HG03442 (cell line): Measurements from ENCODE around the gene LDLRAD4.

Source experiments
- ATAC-seq: cut with Tn5 transposase; IDR thresholded peaks from one replicate; pipeline ENCODE4 v1.9.1; 2021; ENCODE audit warnings: mild to moderate bottlenecking, moderate library complexity; ENCODE audit not compliant: unreplicated experiment

Gene LDLRAD4

DNA sequence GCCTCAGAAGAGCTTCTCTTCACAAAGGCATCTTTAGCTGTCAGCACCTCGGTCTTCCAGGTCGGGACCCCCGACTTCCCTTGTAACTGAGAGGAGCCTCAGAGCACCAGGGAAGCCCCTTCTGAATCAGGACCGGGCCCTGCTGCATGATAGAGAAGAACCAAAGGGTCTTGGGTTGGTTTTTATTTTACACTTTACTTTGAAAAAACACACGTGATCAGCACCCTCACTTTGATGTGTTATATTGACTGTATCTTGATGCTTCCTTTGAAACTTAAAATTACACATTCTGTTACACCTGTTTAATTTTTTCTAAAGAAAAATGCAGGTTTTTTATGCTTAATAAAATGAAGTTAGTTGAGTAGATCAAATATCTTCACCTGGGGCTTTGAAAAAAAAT, 305.5 kb downstream of the LDLRAD4 start:
- ATAC-seq: no peak

DNA sequence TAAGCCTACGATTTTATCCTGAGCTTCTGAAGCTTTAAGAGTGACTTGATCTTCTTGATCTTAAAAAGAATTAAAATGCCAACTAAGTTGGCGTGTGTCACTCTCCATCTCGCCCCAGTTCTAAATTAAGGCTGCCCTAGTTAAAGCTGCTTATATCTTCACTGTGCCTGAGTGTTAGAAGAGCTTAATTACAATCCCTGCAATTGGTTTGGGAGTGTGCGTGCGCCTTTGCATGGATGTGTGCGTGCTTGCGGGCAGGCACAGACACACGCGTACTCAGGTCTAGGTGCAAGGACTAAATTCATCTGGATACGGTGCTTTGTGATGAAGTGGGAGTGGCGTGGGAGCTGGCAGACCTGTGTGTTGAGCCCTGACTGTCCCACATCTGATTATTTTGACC, 306.3 kb downstream of the LDLRAD4 start:
- ATAC-seq: no peak

DNA sequence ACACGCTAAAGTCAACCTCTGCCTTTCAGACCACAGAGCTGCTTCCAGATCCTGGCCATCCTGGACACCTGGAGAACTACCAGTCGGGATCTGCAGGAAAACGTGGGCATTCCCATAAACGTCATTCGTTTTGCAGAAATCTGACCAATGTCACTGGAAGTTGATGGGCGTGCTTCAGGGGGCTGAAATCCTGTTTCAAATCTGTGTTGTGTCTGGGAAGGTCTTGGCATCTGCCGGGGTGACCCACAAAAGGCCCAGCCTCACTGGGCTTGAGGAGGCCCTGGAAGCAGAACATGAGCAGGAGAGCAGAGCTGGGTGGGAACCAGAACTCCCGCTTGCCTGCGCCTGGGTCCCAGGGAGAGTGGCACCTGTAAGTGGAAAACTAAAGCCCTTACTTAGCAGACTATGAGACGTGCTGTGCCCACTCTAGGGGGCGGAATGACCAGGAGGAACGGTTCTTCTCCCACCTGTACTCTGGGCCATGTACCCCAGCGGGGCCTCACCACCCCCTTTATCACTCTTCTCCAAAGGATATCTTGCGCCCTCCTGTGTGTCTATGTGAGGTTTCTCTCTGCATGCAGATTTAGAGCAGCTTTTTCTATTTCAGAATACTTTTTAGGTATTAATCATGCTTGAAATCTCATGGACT, 306.9 kb downstream of the LDLRAD4 start:
- no peak for ATAC-seq

DNA sequence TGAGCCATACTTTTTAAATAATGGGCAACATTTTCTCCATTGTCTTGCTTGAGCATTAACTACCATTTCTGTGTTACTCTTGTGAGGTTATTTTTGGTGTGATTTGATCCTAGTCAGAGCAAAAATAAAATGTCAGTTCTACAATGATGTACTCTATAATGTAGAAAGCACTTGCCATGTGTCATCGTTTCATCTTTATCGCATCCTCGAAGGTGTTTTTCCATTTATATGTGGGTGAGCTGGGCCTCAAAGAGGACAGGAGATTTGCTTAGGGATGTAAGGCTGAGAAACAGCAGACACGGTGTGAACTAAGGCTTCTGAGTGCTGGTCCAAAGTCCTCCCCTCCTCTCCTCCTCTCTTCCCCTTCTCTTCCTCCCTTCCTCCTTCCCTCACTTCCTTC, 308.0 kb downstream of the LDLRAD4 start:
- no peak for ATAC-seq

DNA sequence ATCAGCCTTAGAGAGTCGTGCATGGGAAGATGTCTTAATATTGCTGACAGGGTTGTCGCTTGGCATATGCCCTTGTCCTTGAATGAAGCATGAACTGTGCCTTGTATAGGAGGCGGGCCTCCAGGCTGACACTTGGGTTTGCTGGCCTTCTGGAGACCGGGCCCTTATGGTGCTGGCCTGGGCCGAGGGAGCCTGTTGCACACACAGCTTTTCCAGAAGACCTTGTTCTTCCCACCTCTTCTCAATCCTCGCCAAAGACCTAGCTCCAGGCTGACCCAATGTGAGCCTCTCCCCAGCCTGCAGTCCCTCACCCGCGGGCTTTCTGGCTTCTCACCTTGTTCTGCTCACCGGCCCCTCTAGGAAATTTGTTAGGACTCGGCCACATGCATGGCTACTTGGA, 308.7 kb downstream of the LDLRAD4 start:
- ATAC-seq: no peak

DNA sequence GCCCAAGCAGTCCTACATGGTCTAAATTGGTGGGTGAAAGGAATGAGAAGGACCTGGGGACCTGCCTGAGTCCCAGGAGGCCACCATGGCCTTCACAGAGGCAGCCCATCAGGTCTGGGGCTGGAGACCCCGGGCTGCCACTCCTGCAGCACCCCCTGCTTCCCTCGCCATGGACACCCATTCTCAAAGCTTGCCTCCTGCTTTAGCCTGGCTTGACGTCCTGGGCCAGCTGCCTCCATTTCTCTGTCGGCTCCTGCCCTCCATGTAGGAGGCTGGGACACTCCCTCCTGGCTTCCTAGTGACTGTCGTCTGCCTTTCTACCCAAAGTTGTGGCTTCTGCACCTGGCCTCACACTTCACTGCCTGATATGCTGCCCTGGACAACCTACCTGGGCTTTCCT, 309.2 kb downstream of the LDLRAD4 start:
- ATAC-seq: no peak

DNA sequence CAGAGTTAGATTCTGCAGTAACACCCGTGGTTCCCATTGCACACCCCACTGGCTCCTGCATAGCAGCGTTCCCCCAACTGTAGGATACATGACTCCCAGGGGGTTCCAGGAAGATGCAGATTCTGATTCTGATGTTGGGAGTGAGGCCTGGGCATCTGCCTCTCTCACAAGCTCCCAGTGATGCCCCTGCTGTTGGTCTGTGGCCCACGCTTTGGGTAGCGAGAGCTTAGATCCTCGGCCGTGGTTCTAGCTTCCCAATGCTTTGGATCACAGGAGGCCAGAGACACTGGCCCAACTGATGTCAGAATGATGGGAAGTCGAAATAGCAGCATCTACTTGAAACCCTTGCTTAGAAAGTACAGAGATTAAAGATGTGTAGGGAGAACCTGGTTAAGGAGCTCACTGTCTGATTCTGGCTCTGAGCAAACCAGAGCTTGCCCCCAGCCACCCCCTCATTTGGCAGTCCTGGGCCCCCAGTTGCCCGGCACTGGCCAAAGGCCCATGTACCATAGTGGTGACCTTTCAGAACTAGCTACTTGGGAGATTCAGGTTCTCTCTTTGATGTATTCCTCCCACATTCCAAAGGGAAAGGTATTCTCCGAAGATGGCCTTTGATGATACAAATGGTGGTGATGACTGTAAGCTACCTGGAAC, 310.3 kb downstream of the LDLRAD4 start:
- no peak for ATAC-seq

DNA sequence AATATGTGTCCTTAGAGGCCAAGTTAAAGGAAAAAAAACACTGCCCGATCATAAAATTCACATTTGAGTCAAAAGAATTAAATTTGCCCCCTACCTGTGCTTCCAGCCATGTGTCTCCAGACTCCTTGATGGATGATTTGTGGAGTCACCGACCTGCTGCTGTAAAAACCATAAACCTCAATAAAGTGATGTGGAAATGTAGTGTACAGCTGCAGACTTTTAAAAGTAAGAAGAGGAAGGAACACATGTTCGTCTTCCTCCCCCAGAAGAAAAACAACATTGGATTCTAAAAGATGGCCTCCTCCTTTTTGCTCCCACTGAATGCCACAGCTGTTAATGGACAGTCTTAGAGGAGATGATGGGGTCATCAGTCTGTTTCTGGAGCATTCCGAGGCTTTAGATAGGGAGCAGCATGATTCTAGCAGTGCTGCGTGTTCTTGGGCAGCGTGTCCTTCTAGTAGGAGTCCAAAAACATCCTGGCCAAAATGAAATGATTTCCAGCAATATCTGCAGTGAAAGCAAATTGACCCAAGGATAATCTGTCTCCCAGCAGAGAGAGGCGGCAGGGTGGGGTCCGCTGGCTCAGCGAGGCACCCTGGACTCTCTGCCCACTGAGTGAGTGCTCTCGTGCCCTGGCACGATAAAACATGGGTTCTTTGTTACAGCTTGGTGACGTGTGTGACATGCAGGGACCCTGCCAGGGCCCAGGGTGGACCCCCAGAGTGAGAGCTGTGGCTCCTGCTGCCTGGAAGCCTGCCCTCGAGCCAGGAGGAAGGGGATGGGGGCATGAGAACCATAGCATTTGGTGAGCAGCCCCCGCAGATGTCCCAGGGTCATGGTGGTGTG, 311.7 kb downstream of the LDLRAD4 start:
- no peak for ATAC-seq

DNA sequence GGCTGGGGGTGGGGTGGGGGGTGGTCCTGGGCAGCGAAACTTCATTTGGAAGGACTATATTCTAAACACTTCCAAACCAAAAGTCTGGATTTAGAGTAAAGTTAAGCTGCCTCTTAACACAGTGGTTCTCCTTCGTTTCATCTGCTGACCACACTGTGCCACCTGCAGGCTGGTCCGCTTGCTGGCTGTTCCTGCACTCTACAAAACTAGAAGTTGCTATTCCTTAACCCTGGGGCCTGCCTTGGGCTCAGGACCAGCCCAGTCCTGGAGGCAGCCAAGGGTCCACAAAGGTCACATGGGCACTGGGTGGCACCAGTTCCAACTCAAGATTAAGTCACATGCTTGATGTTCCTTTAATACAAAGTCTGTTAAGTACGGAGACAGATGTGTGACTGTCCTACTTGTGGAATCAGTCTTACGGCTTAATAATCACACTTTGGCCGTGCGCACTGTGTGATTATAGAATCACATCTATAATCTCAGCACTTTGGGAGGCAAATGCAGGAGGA, 312.4 kb downstream of the LDLRAD4 start:
- ATAC-seq: no peak

DNA sequence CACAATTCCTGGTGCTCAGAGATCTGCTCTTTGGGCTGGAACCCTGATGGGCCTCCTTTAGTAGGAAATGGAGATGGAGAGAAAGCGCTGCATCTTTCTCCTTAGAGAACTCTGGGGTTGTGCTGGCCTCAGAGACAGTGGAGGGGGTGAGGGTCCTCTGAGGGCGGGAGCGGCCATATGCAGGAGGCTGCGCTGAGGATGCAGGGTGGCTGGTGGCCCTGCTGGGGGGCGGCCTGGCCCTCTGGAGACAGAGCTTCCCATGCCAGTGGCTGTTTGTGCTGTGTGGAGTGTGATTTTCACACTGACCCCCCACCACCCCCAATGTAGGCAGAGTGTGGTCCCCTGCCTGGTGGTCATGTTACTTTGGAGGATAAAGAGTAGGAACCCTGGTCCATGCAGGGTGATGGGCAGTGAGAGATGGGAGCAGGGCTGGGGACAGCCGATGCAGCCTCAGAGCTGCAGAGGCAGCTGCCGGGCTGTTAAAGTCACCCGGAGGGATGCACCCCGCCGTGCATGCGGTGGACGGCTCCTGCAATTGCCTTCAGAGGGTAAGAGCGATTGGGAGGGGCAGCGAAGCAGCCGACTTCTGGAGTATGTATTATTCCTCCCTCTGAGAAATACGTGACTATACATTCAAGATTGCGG, 313.2 kb downstream of the LDLRAD4 start:
- ATAC-seq: no peak

DNA sequence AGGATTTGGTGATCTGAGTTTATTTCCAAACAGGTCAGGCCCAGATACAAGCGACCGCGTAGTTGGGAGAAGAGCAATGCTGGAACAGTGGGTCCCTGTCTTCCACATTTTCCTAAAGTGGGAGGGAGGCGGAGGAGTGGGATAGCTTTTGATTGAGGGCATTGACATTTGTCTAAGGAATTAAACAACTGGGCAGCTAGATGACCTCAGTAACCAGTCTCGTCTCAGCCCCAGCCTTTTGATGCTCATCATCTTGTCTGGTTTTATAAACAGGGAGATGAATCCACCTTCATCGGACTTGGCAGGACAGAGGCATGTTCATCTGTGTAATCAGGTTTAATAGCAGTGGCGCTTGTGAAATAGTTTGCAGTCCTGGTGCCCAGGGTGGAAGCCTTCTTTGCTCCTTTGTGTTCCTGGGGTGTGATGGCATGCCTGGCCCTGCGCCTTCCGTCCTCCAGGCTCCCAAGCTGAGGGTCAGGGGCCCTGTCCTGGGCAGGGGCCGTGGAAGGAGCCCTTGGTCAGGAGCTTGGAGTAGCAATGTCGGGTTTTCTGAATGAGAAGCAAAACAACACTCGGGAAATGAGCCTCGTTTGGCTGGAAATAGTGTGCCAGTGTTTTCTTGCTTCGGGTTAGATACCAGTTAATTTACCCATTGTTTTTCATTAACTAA, 314.0 kb downstream of the LDLRAD4 start:
- no peak for ATAC-seq

DNA sequence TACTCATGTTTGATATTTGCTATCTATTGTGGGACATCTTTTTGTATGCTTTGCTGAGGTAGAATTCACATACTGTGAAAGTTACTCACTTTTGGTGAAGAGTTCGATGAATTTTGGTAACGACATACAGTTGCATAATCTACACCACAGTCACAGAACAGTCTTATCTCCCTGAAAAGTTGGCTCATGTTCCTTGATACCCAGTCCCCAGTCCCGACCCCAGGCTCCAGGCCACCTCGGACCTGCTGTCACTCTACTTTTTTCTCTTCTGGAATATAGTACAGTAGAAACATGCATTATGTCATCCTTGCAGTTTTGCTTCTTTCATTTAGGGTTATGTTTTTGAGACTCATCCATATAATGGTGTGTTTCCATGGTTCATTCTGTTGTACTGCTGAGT, 316.1 kb downstream of the LDLRAD4 start:
- no peak for ATAC-seq

DNA sequence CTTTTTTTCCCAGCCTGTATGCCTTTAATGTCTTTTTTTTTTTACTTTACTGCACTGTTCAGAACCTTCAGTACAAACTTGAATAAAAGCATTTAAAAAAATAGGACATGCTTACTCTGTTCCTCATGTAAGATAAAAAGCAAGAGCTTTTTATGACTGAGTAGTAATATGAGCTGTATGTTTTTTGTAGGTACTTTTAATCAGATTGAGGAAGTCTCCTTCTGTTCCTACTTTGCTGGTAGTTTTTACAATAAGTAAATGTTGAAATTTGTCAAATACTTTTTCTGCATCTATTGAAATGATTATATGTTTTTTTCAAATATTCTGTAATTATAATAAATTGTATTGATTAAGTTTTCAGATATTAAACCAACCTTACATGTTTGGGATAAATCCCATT, 318.0 kb downstream of the LDLRAD4 start:
- no peak for ATAC-seq

DNA sequence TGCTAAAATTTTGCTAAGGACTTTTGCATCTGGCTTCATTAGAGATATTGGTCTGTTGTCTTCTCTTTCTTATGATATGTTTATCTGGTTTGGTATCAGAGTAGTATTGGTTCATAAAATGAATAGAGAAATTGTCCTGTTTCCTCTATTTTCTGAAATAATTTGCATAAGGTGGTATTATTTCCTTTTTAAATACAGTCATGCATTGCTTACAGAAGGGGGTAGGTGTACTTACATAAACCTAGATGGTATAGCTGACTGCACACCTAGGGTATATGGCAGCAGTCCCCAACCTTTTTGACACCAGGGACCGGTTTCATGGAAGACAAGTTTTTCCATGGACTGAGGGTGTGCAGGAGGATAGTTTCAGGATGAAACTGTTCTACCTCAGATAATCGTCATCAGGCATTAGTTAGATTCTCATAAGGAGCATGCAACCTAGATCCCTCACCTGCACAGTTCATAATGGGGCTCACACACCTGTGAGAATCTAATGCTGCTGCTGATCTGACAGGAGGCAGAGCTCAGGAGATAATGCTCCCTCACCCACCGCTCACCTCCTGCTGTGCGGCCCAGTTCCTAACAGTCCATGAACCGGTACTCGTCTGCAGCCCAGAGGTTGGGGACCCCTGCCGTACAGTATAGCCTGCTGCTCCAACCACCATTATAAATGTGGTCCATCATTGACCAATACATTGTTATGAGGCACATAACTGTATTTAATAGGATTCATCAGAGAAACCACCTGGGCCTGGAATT, 318.6 kb downstream of the LDLRAD4 start:
- ATAC-seq: no peak

DNA sequence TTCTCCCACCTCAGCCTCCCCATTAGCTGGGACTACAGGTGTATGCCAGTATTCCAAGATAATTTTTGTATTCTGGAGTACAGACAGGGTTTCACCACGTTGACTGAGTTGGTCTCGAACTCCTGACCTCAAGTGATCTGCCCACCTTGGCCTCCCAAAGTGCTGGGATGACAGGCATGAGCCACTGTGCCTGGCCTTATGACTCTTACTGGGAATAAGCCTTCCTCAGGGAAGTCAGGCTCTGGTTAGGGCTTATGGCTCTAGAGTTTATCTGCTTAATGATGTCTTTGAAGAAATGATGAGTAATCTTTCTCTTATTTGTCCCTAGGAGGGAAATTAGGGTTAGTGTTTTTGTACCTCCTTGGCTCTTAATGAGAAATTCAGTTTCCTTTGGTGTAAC, 320.1 kb downstream of the LDLRAD4 start:
- ATAC-seq: no peak

DNA sequence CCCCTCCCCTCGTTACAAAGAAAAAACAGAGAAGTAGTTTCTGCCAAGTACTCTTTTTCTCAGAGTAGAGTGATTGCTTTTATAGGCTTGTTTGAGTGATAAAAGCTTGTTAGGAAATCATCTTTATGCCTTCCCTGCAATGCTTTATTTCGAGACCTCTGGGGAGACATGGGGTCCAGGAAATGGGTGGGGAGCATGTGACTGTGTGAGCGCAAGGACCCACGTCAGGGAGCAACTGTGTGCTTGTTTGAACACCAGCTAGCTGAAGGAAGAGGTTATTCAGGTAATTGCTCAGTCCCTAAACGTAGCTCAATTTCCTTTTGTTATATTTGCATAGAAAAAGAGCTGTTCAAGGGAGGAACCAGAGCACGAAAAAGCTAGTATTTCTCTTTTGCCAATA, 320.5 kb downstream of the LDLRAD4 start:
- ATAC-seq: no peak

DNA sequence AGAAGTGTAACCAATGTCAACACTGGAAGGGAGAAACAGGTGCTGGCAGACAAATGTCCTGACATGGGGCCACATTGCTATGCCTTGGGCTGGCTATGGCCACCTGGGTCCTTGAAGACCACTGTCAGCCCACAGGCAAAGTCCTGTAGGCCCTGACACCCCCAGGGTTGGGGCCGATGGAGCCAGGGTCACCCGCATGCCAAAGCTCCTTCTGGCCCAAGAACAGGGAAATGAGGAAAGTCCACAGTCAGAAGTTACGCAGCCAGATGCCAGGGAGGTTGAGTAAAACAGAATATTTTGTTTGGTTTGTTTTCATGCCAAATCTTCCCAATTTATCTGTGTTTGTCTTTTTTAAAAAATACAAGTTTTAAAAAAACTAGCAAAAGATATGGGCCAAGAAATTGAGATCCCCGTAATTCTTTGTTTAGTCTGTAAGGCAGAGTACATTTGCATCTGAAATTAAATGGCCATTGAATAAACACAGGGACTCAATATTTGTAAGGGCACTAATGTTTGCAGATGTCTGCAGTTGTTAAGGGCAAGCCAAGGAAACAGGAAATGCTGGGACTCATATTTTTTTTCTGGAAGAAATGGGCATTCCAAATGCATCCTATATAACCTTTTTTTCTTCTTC, 321.4 kb downstream of the LDLRAD4 start:
- ATAC-seq: no peak

DNA sequence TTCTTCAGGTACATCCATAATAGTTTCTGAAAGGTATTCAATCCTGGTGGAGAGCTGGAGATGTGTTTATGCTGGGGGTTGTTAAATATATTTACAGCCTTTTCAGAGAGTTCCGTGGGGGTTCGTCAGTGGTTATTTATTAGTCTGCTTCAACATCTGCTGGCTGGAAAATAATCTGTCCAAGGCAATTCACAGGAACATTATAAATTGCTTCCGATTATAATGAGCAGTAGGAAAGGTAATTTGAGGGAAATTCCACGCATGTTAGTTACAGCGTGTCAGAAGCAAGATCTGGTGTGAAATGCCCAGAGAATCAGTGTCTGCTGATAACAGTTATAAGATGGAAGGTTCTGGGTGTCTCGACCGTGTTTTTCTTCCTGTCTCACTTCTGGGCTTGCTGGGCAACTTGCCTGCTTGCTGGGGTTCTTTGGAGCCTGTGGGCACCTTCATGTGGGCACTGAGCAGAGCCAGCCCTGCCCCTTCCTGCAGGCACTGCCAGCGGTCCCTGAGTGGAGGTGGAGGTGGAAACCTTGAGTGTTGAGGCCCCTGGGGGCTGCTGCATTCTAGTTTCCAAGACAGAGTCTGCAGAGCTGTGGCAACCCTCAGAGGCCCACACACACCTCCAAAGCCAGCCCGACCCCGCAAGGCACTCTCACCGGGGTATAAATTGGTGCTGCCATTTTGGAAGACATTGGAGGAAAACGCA, 322.1 kb downstream of the LDLRAD4 start:
- ATAC-seq: no peak
